ENCODE results near the gene GALNT10. TPM values are rescaled to one million over a fixed set of nuclear protein-coding genes. Genes with fewer than 3 reads are reported as not detected.

Gene GALNT10
- total and polyA plus RNA-seq, 2 experiments from 2014 or later = 3.2 to 12.9 TPM

- Histone ChIP-seq H3K9me2 (ENCODE audit: insufficient read depth) (no peaks in the 10 kb centered on the region), H4K20me1 (replicated peaks; ENCODE audit: insufficient read depth) (no peaks in the 10 kb centered on the region), H3K79me2 (replicated peaks; ENCODE audit: insufficient read depth) (no peaks in the 10 kb centered on the region), H3F3A (replicated peaks; ENCODE audit: low read depth) (no peaks in the 10 kb centered on the region), H3K27ac (ENCODE audit: low read depth) (no peak overlapping the region), H3K4me2 (no peak overlapping the region), H3K4me1 (ENCODE audit: insufficient read depth) (no peaks in the 10 kb centered on the region), H3K27me3 (ENCODE audit: insufficient read depth) (no peaks in the 10 kb centered on the region), H2AFZ (no peak overlapping the region), H3K36me3 (ENCODE audit: insufficient read depth) (no peaks in the 10 kb centered on the region), H3K4me3 (no peak overlapping the region)
- Mint-ChIP-seq H3K4me1 (no peaks in the 10 kb centered on the region), H3K4me3 (no peak overlapping the region), H3K27me3 (ENCODE audit: insufficient read depth, low read depth, poor library complexity) (peaks cover 1% of the 10 kb centered on the region), H3K9me3 (no peaks in the 10 kb centered on the region), H3K36me3 (ENCODE audit: low read depth) (no peaks in the 10 kb centered on the region), H3K27ac (no peak overlapping the region)
- no peak for TF ChIP-seq ZNF462 (CRISPR knock-in tag; IDR thresholded peaks at IDR 0.05)
- no peak for TF ChIP-seq CREB1 (CRISPR knock-in tag; IDR thresholded peaks at IDR 0.05; ENCODE audit: low read depth)
- no peak for TF ChIP-seq ZNF114 (CRISPR knock-in tag; IDR thresholded peaks at IDR 0.05)
- no peak for TF ChIP-seq EZH2phosphoT487 (IDR thresholded peaks at IDR 0.05; ENCODE audit: unreplicated experiment)
- ATAC-seq (no peak), DNase-seq (ENCODE audit: low spot score) (no peak)
Measured at GRCh38 chr5:154412316-154412715, 221.8 kb downstream of the GALNT10 start.

- H3K4me3 ChIP-seq = no peak overlapping the region
- H3K4me3 Mint-ChIP-seq = no peak overlapping the region
- ATAC-seq = no peak
- H3K36me3 ChIP-seq (ENCODE audit: insufficient read depth) = no peaks in the 10 kb centered on the region
- H3K4me1 ChIP-seq (ENCODE audit: insufficient read depth) = no peaks in the 10 kb centered on the region
- no peak for DNase-seq (ENCODE audit: low spot score)
- H3K79me2 ChIP-seq (replicated peaks; ENCODE audit: insufficient read depth) = no peaks in the 10 kb centered on the region
- H3K27ac Mint-ChIP-seq = no peak overlapping the region
- peaks cover 5% of the 10 kb centered on the region for H3K4me1 Mint-ChIP-seq
- no peak overlapping the region for H2AFZ ChIP-seq
- H3K27me3 ChIP-seq (ENCODE audit: insufficient read depth) = no peaks in the 10 kb centered on the region
- H3K36me3 Mint-ChIP-seq (ENCODE audit: low read depth) = no peaks in the 10 kb centered on the region
- no peaks in the 10 kb centered on the region for H3K9me3 Mint-ChIP-seq
- H3K4me2 ChIP-seq = no peak overlapping the region
- no peaks in the 10 kb centered on the region for H3K9me2 ChIP-seq (ENCODE audit: insufficient read depth)
- H3K27ac ChIP-seq (ENCODE audit: low read depth) = no peak overlapping the region
- no peaks in the 10 kb centered on the region for H3F3A ChIP-seq (replicated peaks; ENCODE audit: low read depth)
- no peaks in the 10 kb centered on the region for H4K20me1 ChIP-seq (replicated peaks; ENCODE audit: insufficient read depth)
- H3K27me3 Mint-ChIP-seq (ENCODE audit: insufficient read depth, low read depth, poor library complexity) = peaks cover 1% of the 10 kb centered on the region
- TF ChIP-seq NANOG (IDR thresholded peaks at IDR 0.05; ENCODE audit: borderline replicate concordance) (no peak), ZNF114 (CRISPR knock-in tag; IDR thresholded peaks at IDR 0.05) (no peak), ZNF462 (CRISPR knock-in tag; IDR thresholded peaks at IDR 0.05) (no peak)
Measured at GRCh38 chr5:154412925-154413324, 222.4 kb downstream of the GALNT10 start.

Data from GM23338 (cell line).